HepG2 (cell line): ENCODE data around the gene GIPC3. TPM values are rescaled to one million over a fixed set of nuclear protein-coding genes. Genes with fewer than 3 reads are reported as not detected.

Experiments used
- ARNT2 ChIP-seq: sonication (generic); formaldehyde crosslinking; IDR thresholded peaks from 2 replicates; pipeline ENCODE4 v1.8.0; 2022; ENCODE audit warnings: mild to moderate bottlenecking, low read depth, missing genetic modification reagents, moderate library complexity
- DNMT3B ChIP-seq: conservative IDR thresholded peaks from 2 replicates; pipeline ENCODE4 v1.6.1; 2016; ENCODE audit warnings: missing biosample characterization, control low read depth
- EZH2 ChIP-seq: conservative IDR thresholded peaks from 2 replicates; pipeline ENCODE4 v1.6.1; 2012; ENCODE audit warnings: mild to moderate bottlenecking, low read depth, low read length, moderate library complexity
- MZF1 ChIP-seq: sonication (generic); formaldehyde crosslinking; IDR thresholded peaks from 2 replicates; pipeline ENCODE4 v1.8.1; 2023; ENCODE audit warnings: mild to moderate bottlenecking, missing genetic modification reagents, borderline replicate concordance
- PLRG1 ChIP-seq: fragments of 450-650 bp; conservative IDR thresholded peaks from 2 replicates; pipeline ENCODE4 v1.6.1; 2016
- POLR2G ChIP-seq: fragments of 200-400 bp; formaldehyde crosslinking; IDR thresholded peaks from 2 replicates; pipeline ENCODE4 v1.6.1; 2018; ENCODE audit warnings: mild to moderate bottlenecking, low read depth, low read length, moderate library complexity
- SP2 ChIP-seq: sonication (generic); formaldehyde crosslinking; IDR thresholded peaks from 2 replicates; pipeline ENCODE4 v1.5.1; 2020; ENCODE audit warnings: mild to moderate bottlenecking, missing genetic modification reagents
- XRCC5 ChIP-seq: fragments of 200-400 bp; formaldehyde crosslinking; optimal IDR thresholded peaks from 2 replicates; pipeline ENCODE3; 2017; ENCODE audit warnings: mild to moderate bottlenecking, low read length
- ZNF446 ChIP-seq: sonication (generic); formaldehyde crosslinking; IDR thresholded peaks from 2 replicates; pipeline ENCODE4 v1.5.0; 2020; ENCODE audit warnings: mild to moderate bottlenecking, missing genetic modification reagents
- ZNF563 ChIP-seq: sonication (generic); formaldehyde crosslinking; IDR thresholded peaks from 2 replicates; pipeline ENCODE4 v1.8.0; 2022; ENCODE audit warnings: mild to moderate bottlenecking, moderate library complexity, missing genetic modification reagents
- polyA plus RNA-seq, 8 experiments: library from polyadenylated mRNA; depleted of rRNA in 3 of 8; stranded (reverse) in 7 of 8; unstranded in 1 of 8; fragments of >200 nt; fragmentation: Illumina TruSeq in 4 of 8; extraction: Trizol in 4 of 8; gene quantifications; 2 replicates each; pipeline versions ENCODE4 v1.2.1 to v1.2.3, GENCODE V29; 2011 to 2016; ENCODE audit warnings: low read depth in 4 of 8, missing spikeins in 1 of 8, mixed read lengths in 1 of 8; ENCODE audit not compliant: insufficient read depth in 1 of 8
- total RNA-seq, 5 experiments: library from RNA; depleted of rRNA; stranded (reverse); fragments of >200 nt; fragmentation: Illumina TruSeq; extraction: Trizol; gene quantifications; 2 replicates each; pipeline ENCODE4 v1.2.3, GENCODE V29; 2016; ENCODE audit warnings: low read depth in 1 of 5
- TF ChIP-seq, protein P1 (sequence below): IDR thresholded peaks from 2 replicates; pipeline ENCODE4 v1.6.1; 2012; ENCODE audit warnings: low read depth, low read length, improper control_type of control experiment
- TF ChIP-seq, protein P2 (sequence below): sonication (generic); formaldehyde crosslinking; IDR thresholded peaks from 2 replicates; pipeline ENCODE4 v1.5.0; 2020; ENCODE audit warnings: missing genetic modification reagents, mild to moderate bottlenecking, borderline replicate concordance
- TF ChIP-seq, protein P3 (sequence below): sonication (generic); formaldehyde crosslinking; IDR thresholded peaks from 2 replicates; pipeline ENCODE4 v1.4.0; 2020; ENCODE audit warnings: mild to moderate bottlenecking, missing genetic modification reagents
- TF ChIP-seq, protein P4 (sequence below): sonication (generic); formaldehyde crosslinking; IDR thresholded peaks from 2 replicates; pipeline ENCODE4 v1.5.0; 2020; ENCODE audit warnings: mild to moderate bottlenecking, missing genetic modification reagents
- TF ChIP-seq, protein P5 (sequence below): sonication (generic); formaldehyde crosslinking; IDR thresholded peaks from 2 replicates; pipeline ENCODE4 v1.4.0; 2020; ENCODE audit warnings: missing genetic modification reagents

Gene GIPC3
- total and polyA plus RNA-seq, 2 of the 13 experiments (the other 11 are each of a cell fraction or from before 2014, with no cell fraction given), result 0.05 TPM; not detected in 1

DNA sequence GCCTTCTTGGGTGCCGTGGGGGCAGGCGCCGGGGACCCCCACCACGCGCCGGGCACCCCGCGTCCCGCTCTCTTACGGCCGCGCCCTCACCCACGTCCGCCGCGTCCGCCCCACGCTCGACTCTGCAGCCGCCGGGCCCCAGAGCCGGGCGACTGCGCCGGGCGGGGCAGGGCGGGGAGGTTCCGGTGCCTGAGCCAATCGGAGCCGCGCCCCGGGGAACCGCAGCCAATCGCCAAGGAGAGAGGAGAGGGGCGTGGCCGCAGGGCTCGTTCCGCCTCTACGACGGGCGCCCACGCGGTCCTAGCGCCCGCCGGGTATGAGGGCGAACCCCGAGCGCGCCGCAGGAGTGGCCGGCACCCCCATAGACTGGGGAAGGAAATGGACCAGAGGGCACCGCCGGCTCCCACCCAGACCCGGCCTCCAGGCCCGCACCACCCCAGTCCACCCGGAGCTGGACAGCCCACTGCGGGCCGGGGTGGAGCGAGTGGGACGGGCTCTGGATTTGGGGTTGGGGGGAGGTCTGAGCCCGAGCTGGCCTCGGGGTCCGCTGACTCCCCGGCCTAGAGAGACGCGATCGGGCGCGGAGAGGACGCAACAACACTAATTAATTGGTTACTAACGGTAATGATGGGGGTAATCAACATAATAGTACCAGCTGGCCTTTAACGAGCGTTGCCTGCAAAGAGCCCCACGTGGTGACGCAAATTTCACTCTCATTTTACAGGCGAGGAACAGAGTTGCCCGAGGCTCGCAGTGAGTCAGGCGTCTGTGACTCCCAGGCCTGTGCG is 27.6 kb upstream of the GIPC3 start, which contains the start of gene MFSD12 (continued):
- TF ChIP-seq, protein P1, sequence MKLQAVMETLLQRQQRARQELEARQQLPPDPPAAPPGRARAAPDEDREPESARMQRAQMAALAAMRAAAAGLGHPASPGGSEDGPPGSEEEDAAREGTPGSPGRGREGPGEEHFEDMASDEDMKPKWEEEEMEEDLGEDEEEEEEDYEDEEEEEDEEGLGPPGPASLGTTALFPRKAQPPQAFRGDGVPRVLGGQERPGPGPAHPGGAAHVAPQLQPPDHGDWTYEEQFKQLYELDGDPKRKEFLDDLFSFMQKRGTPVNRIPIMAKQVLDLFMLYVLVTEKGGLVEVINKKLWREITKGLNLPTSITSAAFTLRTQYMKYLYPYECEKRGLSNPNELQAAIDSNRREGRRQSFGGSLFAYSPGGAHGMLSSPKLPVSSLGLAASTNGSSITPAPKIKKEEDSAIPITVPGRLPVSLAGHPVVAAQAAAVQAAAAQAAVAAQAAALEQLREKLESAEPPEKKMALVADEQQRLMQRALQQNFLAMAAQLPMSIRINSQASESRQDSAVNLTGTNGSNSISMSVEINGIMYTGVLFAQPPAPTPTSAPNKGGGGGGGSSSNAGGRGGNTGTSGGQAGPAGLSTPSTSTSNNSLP, result no peak
- peak; percentile 96 for TF ChIP-seq XRCC5
- TF ChIP-seq SP2, result peak; percentile 91
- peak; percentile 52; the same call in 1 of the 2 replicates for TF ChIP-seq ZNF446 (CRISPR knock-in tag)
- peak; percentile 80; the same call in 1 of the 2 replicates for TF ChIP-seq DNMT3B (CRISPR knock-in tag)
- peak; percentile 78 for TF ChIP-seq POLR2G
- TF ChIP-seq ZNF563 (CRISPR knock-in tag), result peak; percentile 67; the same call in 1 of the 2 replicates
- TF ChIP-seq, protein P2, sequence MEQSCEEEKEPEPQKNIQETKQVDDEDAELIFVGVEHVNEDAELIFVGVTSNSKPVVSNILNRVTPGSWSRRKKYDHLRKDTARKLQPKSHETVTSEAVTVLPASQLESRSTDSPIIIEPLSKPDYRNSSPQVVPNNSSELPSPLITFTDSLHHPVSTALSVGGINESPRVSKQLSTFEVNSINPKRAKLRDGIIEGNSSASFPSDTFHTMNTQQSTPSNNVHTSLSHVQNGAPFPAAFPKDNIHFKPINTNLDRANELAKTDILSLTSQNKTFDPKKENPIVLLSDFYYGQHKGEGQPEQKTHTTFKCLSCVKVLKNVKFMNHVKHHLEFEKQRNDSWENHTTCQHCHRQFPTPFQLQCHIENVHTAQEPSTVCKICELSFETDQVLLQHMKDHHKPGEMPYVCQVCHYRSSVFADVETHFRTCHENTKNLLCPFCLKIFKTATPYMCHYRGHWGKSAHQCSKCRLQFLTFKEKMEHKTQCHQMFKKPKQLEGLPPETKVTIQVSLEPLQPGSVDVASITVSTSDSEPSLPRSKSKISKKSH, result 0 out of 2 replicates have a peak, but pooled peaks have one; percentile 34
- TF ChIP-seq, protein P3, sequence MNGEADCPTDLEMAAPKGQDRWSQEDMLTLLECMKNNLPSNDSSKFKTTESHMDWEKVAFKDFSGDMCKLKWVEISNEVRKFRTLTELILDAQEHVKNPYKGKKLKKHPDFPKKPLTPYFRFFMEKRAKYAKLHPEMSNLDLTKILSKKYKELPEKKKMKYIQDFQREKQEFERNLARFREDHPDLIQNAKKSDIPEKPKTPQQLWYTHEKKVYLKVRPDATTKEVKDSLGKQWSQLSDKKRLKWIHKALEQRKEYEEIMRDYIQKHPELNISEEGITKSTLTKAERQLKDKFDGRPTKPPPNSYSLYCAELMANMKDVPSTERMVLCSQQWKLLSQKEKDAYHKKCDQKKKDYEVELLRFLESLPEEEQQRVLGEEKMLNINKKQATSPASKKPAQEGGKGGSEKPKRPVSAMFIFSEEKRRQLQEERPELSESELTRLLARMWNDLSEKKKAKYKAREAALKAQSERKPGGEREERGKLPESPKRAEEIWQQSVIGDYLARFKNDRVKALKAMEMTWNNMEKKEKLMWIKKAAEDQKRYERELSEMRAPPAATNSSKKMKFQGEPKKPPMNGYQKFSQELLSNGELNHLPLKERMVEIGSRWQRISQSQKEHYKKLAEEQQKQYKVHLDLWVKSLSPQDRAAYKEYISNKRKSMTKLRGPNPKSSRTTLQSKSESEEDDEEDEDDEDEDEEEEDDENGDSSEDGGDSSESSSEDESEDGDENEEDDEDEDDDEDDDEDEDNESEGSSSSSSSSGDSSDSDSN, result peak; percentile 24; the same call in 1 of the 2 replicates
- TF ChIP-seq ARNT2, result peak; percentile 61; the same call in 1 of the 2 replicates
- no peak for TF ChIP-seq MZF1 (CRISPR knock-in tag)
- TF ChIP-seq, protein P4, sequence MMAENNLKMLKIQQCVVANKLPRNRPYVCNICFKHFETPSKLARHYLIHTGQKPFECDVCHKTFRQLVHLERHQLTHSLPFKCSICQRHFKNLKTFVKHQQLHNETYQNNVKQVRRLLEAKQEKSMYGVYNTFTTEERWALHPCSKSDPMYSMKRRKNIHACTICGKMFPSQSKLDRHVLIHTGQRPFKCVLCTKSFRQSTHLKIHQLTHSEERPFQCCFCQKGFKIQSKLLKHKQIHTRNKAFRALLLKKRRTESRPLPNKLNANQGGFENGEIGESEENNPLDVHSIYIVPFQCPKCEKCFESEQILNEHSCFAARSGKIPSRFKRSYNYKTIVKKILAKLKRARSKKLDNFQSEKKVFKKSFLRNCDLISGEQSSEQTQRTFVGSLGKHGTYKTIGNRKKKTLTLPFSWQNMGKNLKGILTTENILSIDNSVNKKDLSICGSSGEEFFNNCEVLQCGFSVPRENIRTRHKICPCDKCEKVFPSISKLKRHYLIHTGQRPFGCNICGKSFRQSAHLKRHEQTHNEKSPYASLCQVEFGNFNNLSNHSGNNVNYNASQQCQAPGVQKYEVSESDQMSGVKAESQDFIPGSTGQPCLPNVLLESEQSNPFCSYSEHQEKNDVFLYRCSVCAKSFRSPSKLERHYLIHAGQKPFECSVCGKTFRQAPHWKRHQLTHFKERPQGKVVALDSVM (CRISPR knock-in tag), result 0 out of 2 replicates have a peak, but pooled peaks have one; percentile 22
- no peak for TF ChIP-seq EZH2
- TF ChIP-seq, protein P5, sequence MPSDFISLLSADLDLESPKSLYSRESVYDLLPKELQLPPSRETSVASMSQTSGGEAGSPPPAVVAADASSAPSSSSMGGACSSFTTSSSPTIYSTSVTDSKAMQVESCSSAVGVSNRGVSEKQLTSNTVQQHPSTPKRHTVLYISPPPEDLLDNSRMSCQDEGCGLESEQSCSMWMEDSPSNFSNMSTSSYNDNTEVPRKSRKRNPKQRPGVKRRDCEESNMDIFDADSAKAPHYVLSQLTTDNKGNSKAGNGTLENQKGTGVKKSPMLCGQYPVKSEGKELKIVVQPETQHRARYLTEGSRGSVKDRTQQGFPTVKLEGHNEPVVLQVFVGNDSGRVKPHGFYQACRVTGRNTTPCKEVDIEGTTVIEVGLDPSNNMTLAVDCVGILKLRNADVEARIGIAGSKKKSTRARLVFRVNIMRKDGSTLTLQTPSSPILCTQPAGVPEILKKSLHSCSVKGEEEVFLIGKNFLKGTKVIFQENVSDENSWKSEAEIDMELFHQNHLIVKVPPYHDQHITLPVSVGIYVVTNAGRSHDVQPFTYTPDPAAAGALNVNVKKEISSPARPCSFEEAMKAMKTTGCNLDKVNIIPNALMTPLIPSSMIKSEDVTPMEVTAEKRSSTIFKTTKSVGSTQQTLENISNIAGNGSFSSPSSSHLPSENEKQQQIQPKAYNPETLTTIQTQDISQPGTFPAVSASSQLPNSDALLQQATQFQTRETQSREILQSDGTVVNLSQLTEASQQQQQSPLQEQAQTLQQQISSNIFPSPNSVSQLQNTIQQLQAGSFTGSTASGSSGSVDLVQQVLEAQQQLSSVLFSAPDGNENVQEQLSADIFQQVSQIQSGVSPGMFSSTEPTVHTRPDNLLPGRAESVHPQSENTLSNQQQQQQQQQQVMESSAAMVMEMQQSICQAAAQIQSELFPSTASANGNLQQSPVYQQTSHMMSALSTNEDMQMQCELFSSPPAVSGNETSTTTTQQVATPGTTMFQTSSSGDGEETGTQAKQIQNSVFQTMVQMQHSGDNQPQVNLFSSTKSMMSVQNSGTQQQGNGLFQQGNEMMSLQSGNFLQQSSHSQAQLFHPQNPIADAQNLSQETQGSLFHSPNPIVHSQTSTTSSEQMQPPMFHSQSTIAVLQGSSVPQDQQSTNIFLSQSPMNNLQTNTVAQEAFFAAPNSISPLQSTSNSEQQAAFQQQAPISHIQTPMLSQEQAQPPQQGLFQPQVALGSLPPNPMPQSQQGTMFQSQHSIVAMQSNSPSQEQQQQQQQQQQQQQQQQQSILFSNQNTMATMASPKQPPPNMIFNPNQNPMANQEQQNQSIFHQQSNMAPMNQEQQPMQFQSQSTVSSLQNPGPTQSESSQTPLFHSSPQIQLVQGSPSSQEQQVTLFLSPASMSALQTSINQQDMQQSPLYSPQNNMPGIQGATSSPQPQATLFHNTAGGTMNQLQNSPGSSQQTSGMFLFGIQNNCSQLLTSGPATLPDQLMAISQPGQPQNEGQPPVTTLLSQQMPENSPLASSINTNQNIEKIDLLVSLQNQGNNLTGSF (CRISPR knock-in tag), result 0 out of 2 replicates have a peak, but pooled peaks have one; percentile 68
- no peak for TF ChIP-seq PLRG1
